GM12873 (cell line): ENCODE measurements around the gene KLHL33.

Experiments used
- CTCF ChIP-seq: IDR thresholded peaks from 2 replicates; pipeline ENCODE4 v1.5.1; 2012; ENCODE audit warnings: low read depth, mild to moderate bottlenecking, moderate library complexity, low read length, control low read depth; ENCODE audit not compliant: insufficient read depth; ENCODE audit errors: missing control alignments

KLHL33 gene

GRCh38 chr14:20469890-20470602, 34.1 kb upstream of the KLHL33 start:
- no peak for TF ChIP-seq CTCF

GRCh38 chr14:20469242-20469889, 33.4 kb upstream of the KLHL33 start, which contains the start of gene PNP:
TSS of gene PNP (plus strand) at chr14:20469406. CDS start at chr14:20469525, 119 bp downstream.
- no peak for TF ChIP-seq CTCF

- no peak for TF ChIP-seq CTCF
These were observed 32.8 kb upstream of the KLHL33 start for GRCh38 chr14:20468764-20469241.

DNA sequence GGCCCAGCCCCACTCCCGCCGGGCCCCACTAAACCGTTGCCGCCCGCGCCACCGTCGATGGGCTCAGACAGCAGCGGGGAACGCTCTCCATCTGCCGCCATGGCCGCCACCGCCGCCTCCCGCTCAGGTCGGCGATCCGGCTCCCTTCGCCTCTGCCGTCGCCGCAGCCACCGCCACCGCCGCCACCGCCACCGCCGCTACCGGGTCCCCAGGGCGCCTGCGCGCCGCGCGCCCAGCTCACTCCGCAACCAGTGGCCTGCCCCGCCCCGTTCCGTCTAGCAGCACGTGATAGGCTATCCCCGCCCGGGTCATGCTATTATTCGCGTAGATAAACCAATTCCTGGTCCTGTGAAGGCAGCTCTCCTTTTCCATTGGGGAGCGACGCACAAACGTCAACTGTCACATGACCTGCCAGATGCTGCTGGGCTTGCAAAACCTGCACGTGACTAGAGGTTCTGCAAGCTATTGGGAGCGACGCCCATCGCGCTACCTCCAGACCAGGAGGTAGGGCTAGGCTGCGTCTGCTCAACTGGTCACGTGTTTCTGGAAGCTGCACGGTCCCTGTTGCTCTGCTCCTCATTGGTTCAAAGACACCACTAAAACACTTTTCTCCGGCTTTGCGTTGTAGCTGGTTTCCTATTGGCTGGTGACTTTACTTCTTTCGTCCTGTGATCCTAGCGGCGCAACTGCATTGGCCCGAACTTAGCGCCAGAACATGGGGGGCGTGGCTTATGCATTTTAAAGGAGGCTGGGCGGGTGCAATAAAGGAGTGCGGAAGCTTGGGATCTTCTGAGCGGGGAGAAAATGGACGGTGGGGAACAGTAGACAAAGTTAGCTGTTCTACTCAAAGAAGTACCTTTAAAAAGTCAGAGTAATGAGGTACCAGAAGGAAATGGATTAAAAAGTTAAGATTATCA, 25.5 kb upstream of the KLHL33 start, which contains the start of gene PIP4P1:
Gene PIP4P1, minus strand, starts transcription at position 210 of the 917 bp plus-strand sequence. Its CDS starts 109 bp downstream, at position 101.
- TF ChIP-seq CTCF: no peak

DNA sequence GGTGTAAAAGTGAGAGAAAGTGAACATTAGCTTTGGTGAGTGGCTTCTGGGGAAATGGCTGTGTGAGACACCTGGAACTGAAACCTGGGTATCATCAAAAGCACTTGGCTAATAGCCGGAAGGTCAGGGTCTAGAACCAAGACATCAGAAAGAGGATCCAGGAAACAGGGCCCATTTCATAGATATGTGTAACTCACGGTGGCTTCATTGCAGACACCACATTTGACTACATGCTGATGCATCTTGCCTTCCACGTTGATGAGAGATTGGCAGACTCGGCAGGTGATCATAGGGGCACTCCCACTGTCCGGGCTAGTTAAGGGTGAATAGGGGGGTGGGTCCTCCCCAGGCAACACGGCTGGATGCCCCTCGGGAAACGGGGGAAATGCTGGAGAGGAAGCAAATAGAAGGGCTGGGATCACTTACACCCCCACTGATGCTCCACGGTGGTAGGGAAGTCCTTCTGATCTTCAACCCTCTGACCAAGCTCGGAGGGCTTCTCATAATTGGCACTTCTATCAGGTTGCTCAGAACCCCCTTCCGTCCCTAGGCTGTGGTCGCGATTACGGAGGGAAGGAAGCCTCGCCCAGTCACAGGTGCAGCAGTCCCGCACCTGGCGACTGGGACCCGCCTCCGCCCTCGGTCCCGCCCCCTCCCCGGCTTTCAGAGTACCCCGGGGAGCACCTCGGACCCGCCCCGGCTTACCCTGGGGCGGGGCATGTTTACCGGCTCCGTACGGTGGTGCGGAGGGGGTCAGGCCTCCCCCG, 24.7 kb upstream of the KLHL33 start:
- TF ChIP-seq CTCF: no peak

- no peak for TF ChIP-seq CTCF
These were observed 22.2 kb upstream of the KLHL33 start for GRCh38 chr14:20458031-20458789.
